ENCODE results near the gene AACS. TPM values are rescaled to one million over a fixed set of nuclear protein-coding genes. Genes with fewer than 3 reads are reported as not detected.

AACS gene
- total and polyA plus RNA-seq, 4 donors: 3.4 to 13.6 (median 7.3) TPM

- Histone ChIP-seq H3K36me3 (ENCODE audit: control insufficient read depth in 4 of 4, insufficient read depth in 3 of 4, low read depth in 1 of 4, low read length in 3 of 4) (no peaks in the 10 kb centered on the region), H3K4me1 (ENCODE audit: control insufficient read depth in 4 of 4, insufficient read depth in 4 of 4, low read length in 3 of 4) (peaks cover 0 to 8% (median 5%) of the 10 kb centered on the region in 4 donors), H3K27me3 (ENCODE audit: control insufficient read depth in 4 of 4, insufficient read depth in 4 of 4, low read length in 3 of 4) (no peaks in the 10 kb centered on the region), H3K9me3 (ENCODE audit: control insufficient read depth in 4 of 4, low read length in 3 of 4) (no peaks in the 10 kb centered on the region), H3K27ac (ENCODE audit: low read depth in 1 of 2, low read length in 2 of 2) (no peak overlapping the region), H3K4me3 (ENCODE audit: low read depth in 1 of 3, low read length in 3 of 3) (no peak overlapping the region), H3K9ac (ENCODE audit: low read depth in 1 of 2, low read length in 2 of 2) (no peak overlapping the region)
- TF ChIP-seq FOXA2 (IDR thresholded peaks at IDR 0.05) (no peak), TAF1 (conservative IDR thresholded peaks at IDR 0.05) (no peak), FOXA1 (IDR thresholded peaks at IDR 0.05) (no peak), RXRA (IDR thresholded peaks at IDR 0.05) (no peak), CTCF (IDR thresholded peaks at IDR 0.05; ENCODE audit: low read depth, low read length, missing input control) (no peak), GABPA (IDR thresholded peaks at IDR 0.05 in 1 of 2, conservative IDR thresholded peaks at IDR 0.05 in 1 of 2) (no peak), RAD21 (IDR thresholded peaks at IDR 0.05) (no peak), SP1 (IDR thresholded peaks at IDR 0.05) (no peak), EGR1 (IDR thresholded peaks at IDR 0.05; ENCODE audit: low read depth in 2 of 2) (no peak), NR2F2 (IDR thresholded peaks at IDR 0.05) (no peak), JUND (IDR thresholded peaks at IDR 0.05) (no peak), MAX (IDR thresholded peaks at IDR 0.05) (no peak), HNF4G (IDR thresholded peaks at IDR 0.05) (no peak), HNF4A (conservative IDR thresholded peaks at IDR 0.05) (no peak), YY1 (IDR thresholded peaks at IDR 0.05) (no peak)
- TF ChIP-seq, protein P1, sequence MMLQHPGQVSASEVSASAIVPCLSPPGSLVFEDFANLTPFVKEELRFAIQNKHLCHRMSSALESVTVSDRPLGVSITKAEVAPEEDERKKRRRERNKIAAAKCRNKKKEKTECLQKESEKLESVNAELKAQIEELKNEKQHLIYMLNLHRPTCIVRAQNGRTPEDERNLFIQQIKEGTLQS (IDR thresholded peaks at IDR 0.05): no peak
- TF ChIP-seq, protein P2, sequence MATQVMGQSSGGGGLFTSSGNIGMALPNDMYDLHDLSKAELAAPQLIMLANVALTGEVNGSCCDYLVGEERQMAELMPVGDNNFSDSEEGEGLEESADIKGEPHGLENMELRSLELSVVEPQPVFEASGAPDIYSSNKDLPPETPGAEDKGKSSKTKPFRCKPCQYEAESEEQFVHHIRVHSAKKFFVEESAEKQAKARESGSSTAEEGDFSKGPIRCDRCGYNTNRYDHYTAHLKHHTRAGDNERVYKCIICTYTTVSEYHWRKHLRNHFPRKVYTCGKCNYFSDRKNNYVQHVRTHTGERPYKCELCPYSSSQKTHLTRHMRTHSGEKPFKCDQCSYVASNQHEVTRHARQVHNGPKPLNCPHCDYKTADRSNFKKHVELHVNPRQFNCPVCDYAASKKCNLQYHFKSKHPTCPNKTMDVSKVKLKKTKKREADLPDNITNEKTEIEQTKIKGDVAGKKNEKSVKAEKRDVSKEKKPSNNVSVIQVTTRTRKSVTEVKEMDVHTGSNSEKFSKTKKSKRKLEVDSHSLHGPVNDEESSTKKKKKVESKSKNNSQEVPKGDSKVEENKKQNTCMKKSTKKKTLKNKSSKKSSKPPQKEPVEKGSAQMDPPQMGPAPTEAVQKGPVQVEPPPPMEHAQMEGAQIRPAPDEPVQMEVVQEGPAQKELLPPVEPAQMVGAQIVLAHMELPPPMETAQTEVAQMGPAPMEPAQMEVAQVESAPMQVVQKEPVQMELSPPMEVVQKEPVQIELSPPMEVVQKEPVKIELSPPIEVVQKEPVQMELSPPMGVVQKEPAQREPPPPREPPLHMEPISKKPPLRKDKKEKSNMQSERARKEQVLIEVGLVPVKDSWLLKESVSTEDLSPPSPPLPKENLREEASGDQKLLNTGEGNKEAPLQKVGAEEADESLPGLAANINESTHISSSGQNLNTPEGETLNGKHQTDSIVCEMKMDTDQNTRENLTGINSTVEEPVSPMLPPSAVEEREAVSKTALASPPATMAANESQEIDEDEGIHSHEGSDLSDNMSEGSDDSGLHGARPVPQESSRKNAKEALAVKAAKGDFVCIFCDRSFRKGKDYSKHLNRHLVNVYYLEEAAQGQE (IDR thresholded peaks at IDR 0.05): no peak
- TF ChIP-seq, protein P3, sequence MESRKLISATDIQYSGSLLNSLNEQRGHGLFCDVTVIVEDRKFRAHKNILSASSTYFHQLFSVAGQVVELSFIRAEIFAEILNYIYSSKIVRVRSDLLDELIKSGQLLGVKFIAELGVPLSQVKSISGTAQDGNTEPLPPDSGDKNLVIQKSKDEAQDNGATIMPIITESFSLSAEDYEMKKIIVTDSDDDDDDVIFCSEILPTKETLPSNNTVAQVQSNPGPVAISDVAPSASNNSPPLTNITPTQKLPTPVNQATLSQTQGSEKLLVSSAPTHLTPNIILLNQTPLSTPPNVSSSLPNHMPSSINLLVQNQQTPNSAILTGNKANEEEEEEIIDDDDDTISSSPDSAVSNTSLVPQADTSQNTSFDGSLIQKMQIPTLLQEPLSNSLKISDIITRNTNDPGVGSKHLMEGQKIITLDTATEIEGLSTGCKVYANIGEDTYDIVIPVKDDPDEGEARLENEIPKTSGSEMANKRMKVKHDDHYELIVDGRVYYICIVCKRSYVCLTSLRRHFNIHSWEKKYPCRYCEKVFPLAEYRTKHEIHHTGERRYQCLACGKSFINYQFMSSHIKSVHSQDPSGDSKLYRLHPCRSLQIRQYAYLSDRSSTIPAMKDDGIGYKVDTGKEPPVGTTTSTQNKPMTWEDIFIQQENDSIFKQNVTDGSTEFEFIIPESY (IDR thresholded peaks at IDR 0.05): no peak
- no peak for DNase-seq (ENCODE audit: low spot score)
- WGBS: 97% methylated on average over 8 of the region's 8 CpGs
Measured at GRCh38 chr12:125113263-125113662, 48.0 kb downstream of the AACS start.
